ENCODE measurements around the gene ZBTB16. TPM values are rescaled to one million over a fixed set of nuclear protein-coding genes. Genes with fewer than 3 reads are reported as not detected.

Gene ZBTB16
- total RNA-seq, 2 donors from 2014 or later = 3.3 to 4.0 TPM

DNA sequence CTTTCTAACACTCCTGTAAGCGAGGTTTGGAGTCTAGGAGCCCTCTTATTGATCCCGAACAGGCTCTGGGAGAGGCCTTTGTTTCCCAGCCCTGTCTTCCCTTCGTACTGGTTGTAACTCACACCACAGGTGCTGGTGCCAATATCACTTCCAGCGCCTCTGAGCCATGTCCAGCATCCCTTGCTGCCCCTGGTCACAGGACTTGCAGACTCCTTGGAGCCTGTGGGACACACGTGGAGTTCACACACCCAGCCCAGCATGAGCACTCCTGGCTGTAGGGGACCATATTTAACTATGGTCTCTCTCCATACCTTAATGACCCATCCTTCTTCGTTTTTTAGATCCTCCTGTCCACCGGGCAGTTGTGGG lies 2.2 kb downstream of the ZBTB16 start:
- no peaks in the 10 kb centered on the region for H3K4me1 Mint-ChIP-seq (ENCODE audit: low read depth)
- DNase-seq (no peak), ATAC-seq (replicated peaks in 1 of 2) (no peak)
- H3K36me3 Mint-ChIP-seq (ENCODE audit: insufficient read depth in 2 of 2) = peaks cover 0 to 4% of the 10 kb centered on the region in 2 donors
- peak overlapping the region; percentile 85 to 87 for H3K4me3 Mint-ChIP-seq
- H3K27me3 Mint-ChIP-seq (ENCODE audit: low read depth) = peaks cover 44% of the 10 kb centered on the region
- no peak overlapping the region for H3K27ac Mint-ChIP-seq
- H3K9me3 Mint-ChIP-seq = no peaks in the 10 kb centered on the region

- Mint-ChIP-seq H3K36me3 (ENCODE audit: insufficient read depth in 2 of 2) (peaks cover 0 to 4% of the 10 kb centered on the region in 2 donors), H3K9me3 (no peaks in the 10 kb centered on the region), H3K27me3 (ENCODE audit: low read depth) (peaks cover 38% of the 10 kb centered on the region), H3K27ac (no peak overlapping the region), H3K4me3 (peak overlapping the region; percentile 85 to 87), H3K4me1 (ENCODE audit: low read depth) (no peaks in the 10 kb centered on the region)
- no peak for ATAC-seq (replicated peaks in 1 of 2)
- no peak for DNase-seq
These were observed 2.8 kb downstream of the ZBTB16 start for GRCh38 chr11:114062272-114062671.

GRCh38 chr11:114063149-114063828 lies 3.8 kb downstream of the ZBTB16 start:
- DNase-seq (no peak), ATAC-seq (replicated peaks in 1 of 2) (no peak)
- Mint-ChIP-seq H3K9me3 (no peaks in the 10 kb centered on the region), H3K27me3 (ENCODE audit: low read depth) (peaks cover 28% of the 10 kb centered on the region), H3K36me3 (ENCODE audit: insufficient read depth in 2 of 2) (peaks cover 0 to 4% of the 10 kb centered on the region in 2 donors), H3K27ac (no peak overlapping the region), H3K4me1 (ENCODE audit: low read depth) (no peaks in the 10 kb centered on the region), H3K4me3 (no peak overlapping the region)

DNA sequence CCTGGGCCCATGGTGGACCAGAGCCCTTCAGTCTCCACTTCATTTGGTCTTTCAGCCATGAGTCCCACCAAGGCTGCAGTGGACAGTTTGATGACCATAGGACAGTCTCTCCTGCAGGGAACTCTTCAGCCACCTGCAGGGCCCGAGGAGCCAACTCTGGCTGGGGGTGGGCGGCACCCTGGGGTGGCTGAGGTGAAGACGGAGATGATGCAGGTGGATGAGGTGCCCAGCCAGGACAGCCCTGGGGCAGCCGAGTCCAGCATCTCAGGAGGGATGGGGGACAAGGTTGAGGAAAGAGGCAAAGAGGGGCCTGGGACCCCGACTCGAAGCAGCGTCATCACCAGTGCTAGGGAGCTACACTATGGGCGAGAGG lies 4.3 kb downstream of the ZBTB16 start:
- H3K4me1 Mint-ChIP-seq (ENCODE audit: low read depth) = no peaks in the 10 kb centered on the region
- peaks cover 23% of the 10 kb centered on the region for H3K27me3 Mint-ChIP-seq (ENCODE audit: low read depth)
- H3K27ac Mint-ChIP-seq = no peak overlapping the region
- peaks cover 0 to 4% of the 10 kb centered on the region in 2 donors for H3K36me3 Mint-ChIP-seq (ENCODE audit: insufficient read depth in 2 of 2)
- no peak overlapping the region for H3K4me3 Mint-ChIP-seq
- ATAC-seq (replicated peaks in 1 of 2) = no peak
- no peaks in the 10 kb centered on the region for H3K9me3 Mint-ChIP-seq
- no peak for DNase-seq

GRCh38 chr11:114064216-114064615 lies 4.7 kb downstream of the ZBTB16 start:
- DNase-seq = no peak
- H3K9me3 Mint-ChIP-seq = no peaks in the 10 kb centered on the region
- no peak overlapping the region for H3K4me3 Mint-ChIP-seq
- no peak for ATAC-seq (replicated peaks in 1 of 2)
- no peak overlapping the region for H3K27ac Mint-ChIP-seq
- H3K4me1 Mint-ChIP-seq (ENCODE audit: low read depth) = no peaks in the 10 kb centered on the region
- H3K36me3 Mint-ChIP-seq (ENCODE audit: insufficient read depth in 2 of 2) = peaks cover 0 to 4% of the 10 kb centered on the region in 2 donors
- peaks cover 19% of the 10 kb centered on the region for H3K27me3 Mint-ChIP-seq (ENCODE audit: low read depth)

DNA sequence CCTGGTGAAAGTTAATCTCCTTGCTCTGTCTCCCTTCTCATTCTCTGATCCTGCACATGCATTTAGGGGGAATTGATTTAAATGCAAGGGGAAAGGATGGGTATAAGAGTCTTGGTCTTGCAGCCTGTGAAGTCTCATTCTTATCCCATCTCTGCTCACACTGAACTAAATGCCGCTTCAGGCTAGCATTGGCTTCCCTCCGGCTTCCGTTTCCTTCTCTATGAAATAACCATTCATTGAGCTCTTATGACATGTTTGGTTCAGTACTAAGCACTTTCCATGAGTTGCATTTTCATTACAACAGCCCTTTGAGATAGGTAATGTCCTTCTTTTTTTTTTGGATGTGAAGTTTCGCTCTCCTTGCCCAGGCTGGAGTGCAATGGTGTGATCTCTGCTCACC lies 5.6 kb downstream of the ZBTB16 start:
- Mint-ChIP-seq H3K9me3 (no peaks in the 10 kb centered on the region), H3K36me3 (ENCODE audit: insufficient read depth in 2 of 2) (peaks cover 0 to 3% of the 10 kb centered on the region in 2 donors), H3K27ac (no peak overlapping the region), H3K27me3 (ENCODE audit: low read depth) (peaks cover 19% of the 10 kb centered on the region), H3K4me1 (ENCODE audit: low read depth) (no peaks in the 10 kb centered on the region), H3K4me3 (peak overlapping the region in 1 of 2 donors; percentile 27)
- ATAC-seq (replicated peaks in 1 of 2) (no peak), DNase-seq (no peak)

GRCh38 chr11:114066046-114066648 lies 6.6 kb downstream of the ZBTB16 start:
- Mint-ChIP-seq H3K27ac (peak overlapping the region; percentile 22), H3K4me3 (peak overlapping the region in 1 of 2 donors; percentile 63), H3K9me3 (no peaks in the 10 kb centered on the region), H3K36me3 (ENCODE audit: insufficient read depth in 2 of 2) (peaks cover 0 to 2% of the 10 kb centered on the region in 2 donors), H3K27me3 (ENCODE audit: low read depth) (peaks cover 15% of the 10 kb centered on the region), H3K4me1 (ENCODE audit: low read depth) (no peaks in the 10 kb centered on the region)
- ATAC-seq (replicated peaks in 1 of 2) = peak; percentile 65 to 74
- DNase-seq = no peak

GRCh38 chr11:114068327-114068726 lies 8.8 kb downstream of the ZBTB16 start:
- Mint-ChIP-seq H3K4me1 (ENCODE audit: low read depth) (peaks cover 5% of the 10 kb centered on the region), H3K9me3 (no peaks in the 10 kb centered on the region), H3K4me3 (no peak overlapping the region), H3K27ac (no peak overlapping the region), H3K27me3 (ENCODE audit: low read depth) (no peaks in the 10 kb centered on the region), H3K36me3 (ENCODE audit: insufficient read depth in 2 of 2) (no peaks in the 10 kb centered on the region)
- ATAC-seq (replicated peaks in 1 of 2) (no peak), DNase-seq (no peak)

GRCh38 chr11:114070464-114071139 lies 11.1 kb downstream of the ZBTB16 start:
- no peak overlapping the region for H3K27ac Mint-ChIP-seq
- no peaks in the 10 kb centered on the region for H3K36me3 Mint-ChIP-seq (ENCODE audit: insufficient read depth in 2 of 2)
- no peaks in the 10 kb centered on the region for H3K27me3 Mint-ChIP-seq (ENCODE audit: low read depth)
- DNase-seq (no peak), ATAC-seq (replicated peaks in 1 of 2) (no peak)
- H3K9me3 Mint-ChIP-seq = no peaks in the 10 kb centered on the region
- peaks cover 23% of the 10 kb centered on the region for H3K4me1 Mint-ChIP-seq (ENCODE audit: low read depth)
- H3K4me3 Mint-ChIP-seq = no peak overlapping the region

- H3K27ac Mint-ChIP-seq = peak overlapping the region; percentile 14
- no peaks in the 10 kb centered on the region for H3K9me3 Mint-ChIP-seq
- ATAC-seq (replicated peaks in 1 of 2) (peak; percentile 12 to 20), DNase-seq (no peak)
- no peaks in the 10 kb centered on the region for H3K36me3 Mint-ChIP-seq (ENCODE audit: insufficient read depth in 2 of 2)
- H3K4me1 Mint-ChIP-seq (ENCODE audit: low read depth) = peaks cover 46% of the 10 kb centered on the region
- peaks cover 9% of the 10 kb centered on the region for H3K27me3 Mint-ChIP-seq (ENCODE audit: low read depth)
- H3K4me3 Mint-ChIP-seq = peak overlapping the region; percentile 22 to 24
These were observed 13.7 kb downstream of the ZBTB16 start for GRCh38 chr11:114073007-114073827.

DNA sequence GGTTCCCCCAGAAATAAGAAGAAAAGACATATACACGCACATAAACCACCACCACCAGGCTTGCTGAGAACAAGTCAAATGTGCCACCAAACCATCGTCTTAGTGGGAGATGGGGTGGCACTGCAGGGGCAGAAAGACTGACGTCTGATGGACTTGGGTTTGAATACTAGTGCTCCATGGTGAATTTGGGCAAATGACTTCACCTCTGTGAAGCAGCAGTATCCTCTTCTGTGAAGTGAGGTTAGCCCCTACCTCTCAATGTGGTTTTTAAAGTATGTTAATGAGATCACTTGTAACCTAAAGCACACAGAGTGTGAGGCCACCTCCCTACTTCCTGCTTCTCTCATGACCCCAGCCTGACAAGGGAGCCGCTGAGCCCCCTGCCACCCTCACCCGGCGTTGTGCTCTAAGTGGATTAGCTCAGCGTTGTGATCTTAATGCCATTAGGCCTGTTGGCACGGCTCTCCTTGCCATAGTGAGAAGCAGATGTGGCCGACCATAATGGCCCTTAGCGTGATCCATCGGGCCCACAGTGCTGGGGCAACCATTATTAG lies 14.4 kb downstream of the ZBTB16 start:
- Mint-ChIP-seq H3K4me1 (ENCODE audit: low read depth) (peaks cover 52% of the 10 kb centered on the region), H3K27ac (peak overlapping the region; percentile 14), H3K36me3 (ENCODE audit: insufficient read depth in 2 of 2) (no peaks in the 10 kb centered on the region), H3K9me3 (no peaks in the 10 kb centered on the region), H3K4me3 (peak overlapping the region; percentile 22 to 44), H3K27me3 (ENCODE audit: low read depth) (peaks cover 9% of the 10 kb centered on the region)
- DNase-seq (peak in 1 of 2 donors; percentile 22), ATAC-seq (replicated peaks in 1 of 2) (peak; percentile 73 to 80)

DNA sequence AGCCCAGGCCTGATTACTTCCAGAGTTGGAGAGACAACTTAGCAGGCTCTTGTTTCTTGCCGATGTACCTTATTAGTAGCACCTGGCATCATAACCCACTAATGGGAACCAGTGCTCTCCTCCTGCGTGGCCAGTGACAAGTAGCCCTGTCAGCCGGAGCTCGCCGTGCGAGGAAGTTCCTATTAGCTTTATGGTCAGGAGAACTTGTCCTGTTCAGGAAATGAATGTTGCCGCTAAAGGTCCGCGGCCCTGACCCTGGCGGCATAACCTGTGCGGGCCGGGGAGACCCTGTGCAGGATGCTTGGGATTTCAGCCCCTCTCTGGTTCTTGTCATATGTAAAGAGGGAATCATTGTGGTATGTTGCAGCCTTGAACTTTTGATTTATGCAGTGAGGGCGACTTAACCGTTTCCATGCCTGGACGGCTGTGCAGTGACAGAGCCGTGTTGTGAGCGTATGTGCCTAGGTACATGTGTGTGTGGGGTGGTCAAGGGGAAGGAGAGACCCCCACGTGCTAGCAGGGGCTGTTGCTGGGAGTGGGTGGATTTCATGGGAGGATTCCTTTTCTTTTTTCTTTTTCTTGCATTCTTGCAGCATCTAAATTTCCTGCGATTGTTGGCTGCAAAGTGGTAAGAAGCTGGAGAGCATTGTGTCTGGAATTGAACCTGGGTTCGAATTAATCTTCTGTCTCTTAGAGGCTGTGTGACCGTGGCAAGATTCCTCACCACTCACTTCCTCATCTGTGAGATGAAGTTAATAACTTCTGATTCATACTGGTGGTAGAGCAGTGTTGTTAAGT lies 15.2 kb downstream of the ZBTB16 start:
- ATAC-seq (replicated peaks in 1 of 2) (no peak), DNase-seq (no peak)
- peaks cover 61% of the 10 kb centered on the region for H3K4me1 Mint-ChIP-seq (ENCODE audit: low read depth)
- H3K27ac Mint-ChIP-seq = peak overlapping the region; percentile 78
- H3K9me3 Mint-ChIP-seq = no peaks in the 10 kb centered on the region
- H3K27me3 Mint-ChIP-seq (ENCODE audit: low read depth) = peaks cover 9% of the 10 kb centered on the region
- H3K36me3 Mint-ChIP-seq (ENCODE audit: insufficient read depth in 2 of 2) = no peaks in the 10 kb centered on the region
- peak overlapping the region; percentile 36 to 40 for H3K4me3 Mint-ChIP-seq
